Neural cell (in vitro differentiated cells): ENCODE data around the gene PER1.

Source experiments
- CTCF ChIP-seq: fragments of 450-650 bp; IDR thresholded peaks from 2 replicates; pipeline ENCODE4 v1.5.1; 2014; ENCODE audit warnings: antibody characterized with exemption, mild to moderate bottlenecking, moderate library complexity; ENCODE audit not compliant: poor library complexity, severe bottlenecking
- EP300 ChIP-seq: fragments of 450-650 bp; conservative IDR thresholded peaks from 2 replicates; pipeline ENCODE4 v1.6.1; 2014; ENCODE audit warnings: antibody characterized with exemption, mild to moderate bottlenecking, moderate library complexity; ENCODE audit not compliant: poor library complexity, severe bottlenecking
- EZH2 ChIP-seq: fragments of 200-600, 300-800 bp; shearing (Covaris generic), sonication (generic); IDR thresholded peaks from 2 replicates; pipeline ENCODE4 v1.6.1; 2014; ENCODE audit warnings: antibody characterized with exemption, low read length, borderline replicate concordance, mild to moderate bottlenecking; ENCODE audit not compliant: insufficient read depth, poor library complexity, severe bottlenecking
- MXI1 ChIP-seq: fragments of 450-650 bp; conservative IDR thresholded peaks from 2 replicates; pipeline ENCODE4 v1.6.1; 2014; ENCODE audit warnings: antibody characterized with exemption, mild to moderate bottlenecking; ENCODE audit not compliant: poor library complexity, severe bottlenecking
- POLR2AphosphoS5 ChIP-seq: IDR thresholded peaks from 2 replicates; pipeline ENCODE4 v1.6.1; 2012
- RAD21 ChIP-seq: fragments of 450-650 bp; conservative IDR thresholded peaks from 2 replicates; pipeline ENCODE4 v1.6.1; 2014; ENCODE audit warnings: antibody characterized with exemption, mild to moderate bottlenecking, moderate library complexity
- SMC3 ChIP-seq: fragments of 450-650 bp; conservative IDR thresholded peaks from 2 replicates; pipeline ENCODE4 v1.6.1; 2014; ENCODE audit warnings: antibody characterized with exemption, mild to moderate bottlenecking, moderate library complexity; ENCODE audit not compliant: poor library complexity
- TAF1 ChIP-seq: IDR thresholded peaks from 2 replicates; pipeline ENCODE4 v1.6.1; 2012; ENCODE audit warnings: low read depth

- TF ChIP-seq CTCF, result peak; percentile 99
- TF ChIP-seq TAF1, result no peak
- peak; percentile 73 for TF ChIP-seq RAD21
- TF ChIP-seq POLR2AphosphoS5, result no peak
- TF ChIP-seq EP300, result peak; percentile 42
- TF ChIP-seq EZH2, result no peak
- TF ChIP-seq MXI1, result peak; percentile 51
- peak; percentile 76 for TF ChIP-seq SMC3
These were observed 33.2 kb downstream of the PER1 start for GRCh38 chr17:8118769-8119580.
